GM10266 (cell line): ENCODE data around the gene RRP8.

Experiments
- DNase-seq: peaks from one replicate; pipeline ENCODE4 v3.0.0; 2012; ENCODE audit errors: extremely low spot score
- TF ChIP-seq, protein P1 (sequence below): IDR thresholded peaks from 2 replicates; pipeline ENCODE4 v1.5.1; 2012; ENCODE audit warnings: mild to moderate bottlenecking, low read depth; ENCODE audit not compliant: control insufficient read depth, insufficient read depth; ENCODE audit errors: missing control alignments

The RRP8 gene

DNA sequence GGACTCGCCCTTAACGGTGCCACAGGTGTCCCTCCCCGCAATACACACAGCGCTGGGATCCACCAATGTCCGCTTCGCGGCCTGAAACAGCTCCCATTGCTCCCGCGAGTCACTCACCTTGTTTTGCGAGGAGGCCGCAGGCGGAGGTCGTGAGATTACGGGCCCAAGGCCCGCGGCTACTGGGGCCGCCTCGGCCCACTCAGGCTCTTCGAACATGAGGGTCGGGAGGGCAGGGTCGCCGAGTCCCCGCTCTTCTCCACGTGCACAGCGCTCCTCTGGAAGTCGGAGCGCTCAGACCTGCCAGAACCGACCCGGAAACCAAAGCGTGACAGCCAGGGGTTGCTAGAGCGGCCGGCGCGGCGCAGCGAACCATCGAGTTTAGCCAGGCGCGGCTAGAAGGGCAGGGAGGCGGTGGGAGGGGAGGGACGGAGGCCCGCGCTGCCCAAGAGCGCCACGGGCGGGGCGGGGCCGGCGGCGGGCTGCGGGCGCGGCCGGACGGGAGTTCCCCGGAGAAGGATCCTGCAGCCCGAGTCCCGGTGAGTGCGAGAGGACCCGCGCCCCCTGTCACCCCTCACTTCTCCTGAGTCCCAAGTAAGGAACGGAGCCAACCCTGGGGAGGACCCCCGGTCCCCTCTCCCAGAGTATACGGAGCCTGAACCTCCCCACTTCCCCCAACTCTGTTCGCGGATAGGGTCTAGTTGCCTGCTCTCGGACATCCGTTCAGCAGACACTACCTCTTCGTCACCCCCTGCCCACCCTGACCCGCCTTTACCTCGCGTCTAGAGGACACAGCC, at the start of gene RRP8, which contains the start of gene ILK:
RRP8 (minus strand) TSS at position 330 of the 794 bp plus-strand sequence; CDS start at position 216, 114 bp downstream.
ILK (plus strand) TSS at position 488 of the 794 bp plus-strand sequence. CDS start 498 bp downstream, outside the sequence.
- TF ChIP-seq, protein P1, sequence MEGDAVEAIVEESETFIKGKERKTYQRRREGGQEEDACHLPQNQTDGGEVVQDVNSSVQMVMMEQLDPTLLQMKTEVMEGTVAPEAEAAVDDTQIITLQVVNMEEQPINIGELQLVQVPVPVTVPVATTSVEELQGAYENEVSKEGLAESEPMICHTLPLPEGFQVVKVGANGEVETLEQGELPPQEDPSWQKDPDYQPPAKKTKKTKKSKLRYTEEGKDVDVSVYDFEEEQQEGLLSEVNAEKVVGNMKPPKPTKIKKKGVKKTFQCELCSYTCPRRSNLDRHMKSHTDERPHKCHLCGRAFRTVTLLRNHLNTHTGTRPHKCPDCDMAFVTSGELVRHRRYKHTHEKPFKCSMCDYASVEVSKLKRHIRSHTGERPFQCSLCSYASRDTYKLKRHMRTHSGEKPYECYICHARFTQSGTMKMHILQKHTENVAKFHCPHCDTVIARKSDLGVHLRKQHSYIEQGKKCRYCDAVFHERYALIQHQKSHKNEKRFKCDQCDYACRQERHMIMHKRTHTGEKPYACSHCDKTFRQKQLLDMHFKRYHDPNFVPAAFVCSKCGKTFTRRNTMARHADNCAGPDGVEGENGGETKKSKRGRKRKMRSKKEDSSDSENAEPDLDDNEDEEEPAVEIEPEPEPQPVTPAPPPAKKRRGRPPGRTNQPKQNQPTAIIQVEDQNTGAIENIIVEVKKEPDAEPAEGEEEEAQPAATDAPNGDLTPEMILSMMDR = no peak
- DNase-seq = peak; percentile 92

DNA sequence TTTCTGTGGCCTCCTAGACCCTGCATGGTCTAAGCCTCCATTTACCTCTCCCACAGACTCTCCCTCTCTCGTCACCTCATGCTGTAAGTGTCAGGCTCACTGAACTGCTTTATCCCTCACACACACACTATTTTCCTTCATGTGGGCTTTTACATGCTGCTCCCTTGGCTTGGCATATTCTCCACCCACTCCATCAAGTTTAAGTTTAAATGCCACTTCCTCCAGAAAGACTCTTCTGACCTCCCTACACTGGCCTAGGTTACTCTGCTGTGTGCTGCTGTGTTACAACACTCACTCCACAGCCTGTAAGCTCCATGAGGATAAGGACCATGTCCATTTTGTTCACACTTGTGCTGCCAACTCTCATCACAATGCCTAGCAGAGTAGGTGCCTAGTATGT, 49.7 kb upstream of the RRP8 start:
- no peak for DNase-seq
- TF ChIP-seq, protein P1 = no peak

DNA sequence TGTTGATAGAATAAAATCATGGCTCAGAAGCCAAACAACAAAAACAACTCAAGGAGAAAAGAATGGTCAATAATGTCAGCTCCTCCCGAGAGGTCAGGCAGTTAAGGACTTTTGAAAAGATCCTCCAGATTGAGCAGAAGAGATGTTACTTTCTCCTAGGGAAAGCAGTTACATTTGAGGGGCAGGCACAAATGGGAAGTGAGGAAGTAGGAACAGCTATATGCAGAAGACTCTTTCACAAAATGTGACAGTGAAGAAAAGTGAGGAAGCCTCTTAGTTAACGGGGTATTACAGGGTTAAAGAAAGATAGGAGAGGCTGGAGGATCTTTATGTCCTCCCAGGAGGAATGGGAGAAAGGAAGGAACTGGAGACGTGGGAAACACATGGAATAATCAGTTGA, 48.8 kb upstream of the RRP8 start:
- DNase-seq = no peak

DNA sequence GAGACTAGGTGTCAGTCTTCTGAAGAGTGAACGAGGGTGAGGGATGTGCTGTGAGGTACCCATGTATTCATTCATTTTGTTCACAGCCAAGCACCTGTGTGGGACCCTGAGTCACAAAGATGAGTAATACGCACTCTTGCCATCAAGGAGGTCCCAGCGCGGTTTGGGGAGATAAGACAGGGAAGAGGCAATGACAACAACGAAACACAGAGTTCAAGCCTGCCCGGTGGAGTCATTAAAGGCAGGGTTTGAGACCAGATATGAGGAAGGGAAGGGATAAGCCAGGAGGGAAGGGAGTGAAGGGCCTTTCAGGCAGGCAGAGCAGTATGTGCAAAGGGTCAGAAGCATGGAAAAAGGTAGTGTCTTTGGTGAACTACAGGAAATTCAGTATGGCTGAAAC, 47.6 kb upstream of the RRP8 start:
- no peak for DNase-seq
- TF ChIP-seq, protein P1 = no peak

More for the DNA sequence above, 48.8 kb upstream of the RRP8 start:
- TF ChIP-seq, protein P1 = no peak

DNA sequence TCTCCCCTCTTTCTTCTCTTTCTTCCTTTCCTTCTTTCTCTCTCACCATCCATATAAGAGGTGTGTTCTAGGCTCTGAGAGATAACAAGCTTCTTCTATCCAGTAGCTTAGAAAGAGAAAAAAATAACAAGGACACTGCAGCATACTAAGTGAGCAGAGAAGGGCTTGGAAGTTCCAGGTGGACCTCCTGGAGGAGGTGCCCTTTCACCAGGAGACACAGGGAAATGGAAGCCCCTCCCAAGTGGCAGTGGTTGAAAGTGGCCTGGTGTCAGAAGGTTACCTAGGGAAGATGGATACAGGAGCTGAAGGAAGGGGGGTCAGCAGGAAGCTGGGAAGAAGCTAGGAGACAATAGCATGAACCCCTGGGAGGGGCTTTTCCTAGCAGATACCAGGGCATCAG, 46.7 kb upstream of the RRP8 start:
- no peak for DNase-seq
- TF ChIP-seq, protein P1 = no peak

DNA sequence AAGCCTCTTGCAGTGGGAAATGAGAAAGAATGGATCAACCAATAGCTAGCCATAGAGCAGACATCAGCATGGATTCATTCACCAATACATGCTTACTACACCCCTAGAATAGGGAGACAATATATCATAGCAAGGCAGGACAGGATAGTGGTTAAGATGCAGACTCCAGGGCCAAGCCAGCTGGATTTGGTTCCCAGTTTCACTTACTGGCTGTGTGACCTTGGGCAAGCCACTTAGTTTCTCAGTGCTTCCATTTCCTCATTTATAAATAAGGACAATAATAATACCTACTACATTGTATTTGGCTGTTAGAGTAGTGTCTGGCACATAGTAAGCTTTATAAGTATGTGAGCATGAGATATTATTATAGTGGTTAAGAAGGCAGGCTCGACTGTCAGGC, 45.1 kb upstream of the RRP8 start:
- DNase-seq = no peak
- TF ChIP-seq, protein P1 = no peak

DNA sequence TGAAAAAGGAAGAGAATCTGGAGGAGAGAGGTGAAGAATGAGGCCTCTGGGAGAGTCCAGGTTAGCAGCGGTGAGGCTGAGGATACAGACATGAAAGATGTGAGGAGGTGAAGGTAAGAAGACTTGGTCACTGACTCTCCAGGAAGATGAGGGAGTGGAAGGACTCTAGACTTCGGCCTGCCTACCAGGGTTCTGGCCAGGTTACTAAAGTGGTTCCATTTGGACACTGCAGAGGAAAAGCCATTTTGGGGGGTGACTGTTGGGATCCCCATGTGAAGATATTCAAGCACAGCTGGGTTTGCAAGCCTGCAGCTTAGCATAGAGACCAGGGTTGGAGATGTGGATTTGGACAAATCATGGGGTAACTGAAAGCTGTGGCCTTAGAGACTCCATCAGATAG, 44.4 kb upstream of the RRP8 start:
- TF ChIP-seq, protein P1 = no peak
- no peak for DNase-seq
